Measurements from ENCODE around the gene PLPP3. TPM values are rescaled to one million over a fixed set of nuclear protein-coding genes. Genes with fewer than 3 reads are reported as not detected.

PLPP3 gene
- total RNA-seq, 1 experiment from 2014 or later, result 0.39 TPM

DNA sequence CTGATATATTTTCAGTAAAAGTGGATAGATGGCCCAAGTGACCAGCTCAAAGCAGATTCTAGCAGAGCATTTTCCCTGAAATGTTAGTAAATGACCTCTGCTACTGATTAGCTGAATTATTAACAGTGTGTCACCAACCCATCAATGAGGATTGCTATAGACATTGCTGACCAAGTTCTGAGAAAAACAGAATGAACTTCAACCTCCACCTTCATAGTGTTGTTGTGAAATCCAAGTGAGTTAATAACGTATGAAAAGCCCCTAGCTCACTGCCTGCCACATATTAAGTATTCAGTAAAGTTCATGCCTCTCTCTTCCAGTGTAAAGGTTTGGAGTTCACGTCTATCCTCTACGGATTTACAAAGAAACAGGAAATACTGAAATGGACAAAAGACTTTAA lies 15.8 kb downstream of the PLPP3 start:
- BruUV-seq (replicated peaks), result no TSS peak
- Histone ChIP-seq H3K27ac (ENCODE audit: low read depth, low read length, poor library complexity, severe bottlenecking) (no peak overlapping the region), H3K9me3 (ENCODE audit: low read depth, low read length, poor library complexity, severe bottlenecking) (no peaks in the 10 kb centered on the region), H3K4me1 (ENCODE audit: insufficient read depth, low read length, poor library complexity, severe bottlenecking) (no peaks in the 10 kb centered on the region), H3K27me3 (replicated peaks; ENCODE audit: insufficient read depth, low read depth, low read length, poor library complexity) (peaks cover 3% of the 10 kb centered on the region), H3K36me3 (ENCODE audit: insufficient read depth, low read length, poor library complexity, severe bottlenecking) (no peaks in the 10 kb centered on the region), H3K4me3 (ENCODE audit: low read depth, low read length, poor library complexity, severe bottlenecking) (no peak overlapping the region)
- intact Hi-C loops (cut with micrococcal nuclease; ENCODE audit: unreplicated experiment), result no loop called here
- TF ChIP-seq, protein P1, sequence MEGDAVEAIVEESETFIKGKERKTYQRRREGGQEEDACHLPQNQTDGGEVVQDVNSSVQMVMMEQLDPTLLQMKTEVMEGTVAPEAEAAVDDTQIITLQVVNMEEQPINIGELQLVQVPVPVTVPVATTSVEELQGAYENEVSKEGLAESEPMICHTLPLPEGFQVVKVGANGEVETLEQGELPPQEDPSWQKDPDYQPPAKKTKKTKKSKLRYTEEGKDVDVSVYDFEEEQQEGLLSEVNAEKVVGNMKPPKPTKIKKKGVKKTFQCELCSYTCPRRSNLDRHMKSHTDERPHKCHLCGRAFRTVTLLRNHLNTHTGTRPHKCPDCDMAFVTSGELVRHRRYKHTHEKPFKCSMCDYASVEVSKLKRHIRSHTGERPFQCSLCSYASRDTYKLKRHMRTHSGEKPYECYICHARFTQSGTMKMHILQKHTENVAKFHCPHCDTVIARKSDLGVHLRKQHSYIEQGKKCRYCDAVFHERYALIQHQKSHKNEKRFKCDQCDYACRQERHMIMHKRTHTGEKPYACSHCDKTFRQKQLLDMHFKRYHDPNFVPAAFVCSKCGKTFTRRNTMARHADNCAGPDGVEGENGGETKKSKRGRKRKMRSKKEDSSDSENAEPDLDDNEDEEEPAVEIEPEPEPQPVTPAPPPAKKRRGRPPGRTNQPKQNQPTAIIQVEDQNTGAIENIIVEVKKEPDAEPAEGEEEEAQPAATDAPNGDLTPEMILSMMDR (conservative IDR thresholded peaks at IDR 0.05; ENCODE audit: low read depth, low read length), result no peak
- no peak for TF ChIP-seq EZH2 (IDR thresholded peaks at IDR 0.05; ENCODE audit: borderline replicate concordance, low read depth, low read length, poor library complexity, severe bottlenecking)
- ChIA-PET POLR2A (ENCODE audit: low non-redundant PET) (no interaction called here), CTCF (no interaction called here)
- no peak for DNase-seq (ENCODE audit: low spot score)

DNA sequence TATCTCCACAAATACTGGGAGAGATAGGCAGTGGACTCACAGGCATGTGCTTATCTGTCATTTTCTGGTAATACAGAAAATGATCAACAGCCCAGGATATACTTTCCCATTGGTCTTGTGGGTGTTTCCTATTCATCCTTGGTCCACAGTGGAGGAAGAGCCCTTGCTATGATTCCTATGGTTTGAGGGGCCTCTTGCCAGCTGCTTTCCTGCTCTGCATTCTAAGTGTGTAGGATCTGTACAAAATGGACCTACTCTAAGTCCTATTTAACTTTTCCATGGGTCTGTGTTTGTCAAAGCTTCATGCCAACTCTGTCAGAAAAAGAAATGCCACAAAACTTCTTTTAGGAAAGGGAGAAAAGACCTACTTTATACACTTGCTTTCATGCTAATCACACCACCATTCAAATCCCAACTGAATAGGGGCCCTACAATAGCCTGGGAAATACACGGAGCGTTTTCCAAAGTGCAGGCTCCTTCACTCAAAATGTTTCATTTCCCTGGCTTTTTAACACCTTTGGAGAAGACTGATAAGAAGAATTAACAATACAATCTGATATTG lies 16.4 kb downstream of the PLPP3 start:
- Histone ChIP-seq H3K9me3 (ENCODE audit: low read depth, low read length, poor library complexity, severe bottlenecking) (no peaks in the 10 kb centered on the region), H3K4me3 (ENCODE audit: low read depth, low read length, poor library complexity, severe bottlenecking) (no peak overlapping the region), H3K4me1 (ENCODE audit: insufficient read depth, low read length, poor library complexity, severe bottlenecking) (no peaks in the 10 kb centered on the region), H3K27ac (ENCODE audit: low read depth, low read length, poor library complexity, severe bottlenecking) (no peak overlapping the region), H3K36me3 (ENCODE audit: insufficient read depth, low read length, poor library complexity, severe bottlenecking) (no peaks in the 10 kb centered on the region), H3K27me3 (replicated peaks; ENCODE audit: insufficient read depth, low read depth, low read length, poor library complexity) (peaks cover 3% of the 10 kb centered on the region)
- TF ChIP-seq, protein P1 (conservative IDR thresholded peaks at IDR 0.05; ENCODE audit: low read depth, low read length), result no peak
- no peak for TF ChIP-seq EZH2 (IDR thresholded peaks at IDR 0.05; ENCODE audit: borderline replicate concordance, low read depth, low read length, poor library complexity, severe bottlenecking)
- intact Hi-C loops (cut with micrococcal nuclease; ENCODE audit: unreplicated experiment), result no loop called here
- POLR2A ChIA-PET (ENCODE audit: low non-redundant PET), result no interaction called here
- no peak for DNase-seq (ENCODE audit: low spot score)
- CTCF ChIA-PET, result no interaction called here
- no TSS peak for BruUV-seq (replicated peaks)

DNA sequence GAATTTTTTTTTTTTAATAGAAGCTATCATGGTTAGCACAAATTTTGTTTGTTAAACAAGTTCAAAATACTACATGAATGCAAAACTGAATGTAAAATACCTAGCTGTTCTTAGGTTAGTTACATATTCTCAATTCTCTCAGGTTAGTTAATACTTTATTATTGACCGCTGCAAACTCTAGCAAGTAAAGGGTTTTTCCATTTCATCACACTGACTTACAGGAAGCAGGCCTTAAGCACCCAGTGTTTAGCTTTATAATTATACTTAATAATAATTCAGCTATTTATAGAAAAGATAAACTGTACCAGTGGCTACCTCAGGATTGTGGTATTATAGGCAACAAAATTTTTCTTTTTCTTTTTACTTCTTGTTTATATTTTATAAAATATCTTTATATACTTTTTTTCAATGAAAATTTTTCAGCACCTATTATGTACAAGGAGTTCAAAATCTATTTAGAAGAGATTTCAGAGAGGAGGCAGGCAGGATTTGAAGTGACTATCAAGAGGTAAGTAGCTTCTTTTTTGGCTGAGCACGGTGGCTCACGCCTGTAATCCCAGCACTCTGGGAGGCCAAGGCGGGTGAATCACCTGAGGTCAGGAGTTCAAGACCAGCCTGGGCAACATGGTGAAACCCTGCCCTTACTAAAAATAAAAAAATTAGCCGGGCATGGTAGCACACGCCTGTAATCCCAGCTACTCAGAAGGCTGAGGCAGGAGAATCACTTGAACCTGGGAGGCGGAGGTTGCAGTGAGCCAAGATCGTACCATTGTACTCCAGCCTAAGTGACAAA lies 17.9 kb downstream of the PLPP3 start:
- H3K27me3 ChIP-seq (replicated peaks; ENCODE audit: insufficient read depth, low read depth, low read length, poor library complexity), result peaks cover 3% of the 10 kb centered on the region
- DNase-seq (ENCODE audit: low spot score), result no peak
- BruUV-seq (replicated peaks), result no TSS peak
- intact Hi-C loops (cut with micrococcal nuclease; ENCODE audit: unreplicated experiment), result no loop called here
- H3K27ac ChIP-seq (ENCODE audit: low read depth, low read length, poor library complexity, severe bottlenecking), result no peak overlapping the region
- H3K9me3 ChIP-seq (ENCODE audit: low read depth, low read length, poor library complexity, severe bottlenecking), result no peaks in the 10 kb centered on the region
- H3K36me3 ChIP-seq (ENCODE audit: insufficient read depth, low read length, poor library complexity, severe bottlenecking), result no peaks in the 10 kb centered on the region
- no peak overlapping the region for H3K4me3 ChIP-seq (ENCODE audit: low read depth, low read length, poor library complexity, severe bottlenecking)
- ChIA-PET POLR2A (ENCODE audit: low non-redundant PET) (no interaction called here), CTCF (no interaction called here)
- no peak for TF ChIP-seq EZH2 (IDR thresholded peaks at IDR 0.05; ENCODE audit: borderline replicate concordance, low read depth, low read length, poor library complexity, severe bottlenecking)
- TF ChIP-seq, protein P1 (conservative IDR thresholded peaks at IDR 0.05; ENCODE audit: low read depth, low read length), result no peak
- no peaks in the 10 kb centered on the region for H3K4me1 ChIP-seq (ENCODE audit: insufficient read depth, low read length, poor library complexity, severe bottlenecking)

All from A673 (cell line).